Osteoblast (primary cell): ENCODE results near the gene ISM1. TPM values are rescaled to one million over a fixed set of nuclear protein-coding genes. Genes with fewer than 3 reads are reported as not detected.

Experiments used
- DNase-seq: peaks from one replicate; pipeline ENCODE4 v3.0.0; 2011; ENCODE audit warnings: low spot score, mixed read lengths; ENCODE audit not compliant: insufficient read length; ENCODE audit errors: missing footprints
- H2AFZ ChIP-seq: 2 replicates; pipeline ENCODE4 v1.6.0; 2011; ENCODE audit warnings: mild to moderate bottlenecking, low read length
- H3K27ac ChIP-seq: 2 replicates; pipeline ENCODE4 v1.5.1; 2011; ENCODE audit warnings: mild to moderate bottlenecking, low read depth, low read length, moderate library complexity
- H3K27me3 ChIP-seq: 2 replicates; pipeline ENCODE4 v1.6.0; 2012; ENCODE audit warnings: mild to moderate bottlenecking, control low read depth, inconsistent platforms, low read length, moderate library complexity; ENCODE audit not compliant: insufficient read depth
- H3K36me3 ChIP-seq: 2 replicates; pipeline ENCODE4 v1.5.1; 2011; ENCODE audit warnings: mild to moderate bottlenecking, low read length, control low read depth, moderate library complexity; ENCODE audit not compliant: insufficient read depth
- H3K4me1 ChIP-seq: 2 replicates; pipeline ENCODE4 v1.5.1; 2011; ENCODE audit warnings: mild to moderate bottlenecking, low read length, control low read depth, moderate library complexity; ENCODE audit not compliant: insufficient read depth
- H3K4me2 ChIP-seq: 2 replicates; pipeline ENCODE4 v1.6.0; 2011; ENCODE audit warnings: mild to moderate bottlenecking, low read length; ENCODE audit not compliant: insufficient read depth
- H3K4me3 ChIP-seq: fragments of 200-600 bp; sonication (generic); 3 replicates; pipeline ENCODE4 v1.5.1; 2012; ENCODE audit warnings: mild to moderate bottlenecking, low read length, inconsistent platforms; ENCODE audit not compliant: insufficient read depth
- H3K79me2 ChIP-seq: 2 replicates; pipeline ENCODE4 v1.6.0; 2012; ENCODE audit warnings: mild to moderate bottlenecking, low read length, control low read depth, inconsistent platforms; ENCODE audit not compliant: insufficient read depth
- H3K9me3 ChIP-seq: 2 replicates; pipeline ENCODE4 v1.5.1; 2011; ENCODE audit warnings: low read depth, low read length, control low read depth
- H4K20me1 ChIP-seq: 2 replicates; pipeline ENCODE4 v1.6.0; 2012; ENCODE audit warnings: mild to moderate bottlenecking, low read length, control low read depth; ENCODE audit not compliant: insufficient read depth
- CTCF ChIP-seq: IDR thresholded peaks from 2 replicates; pipeline ENCODE4 v1.5.1; 2011; ENCODE audit warnings: mild to moderate bottlenecking, low read depth, low read length, moderate library complexity; ENCODE audit errors: extremely low read depth
- total RNA-seq: library from RNA; depleted of rRNA; stranded (reverse); fragments of >200 nt; gene quantifications from 2 replicates; pipeline ENCODE4 v1.2.3, GENCODE V29; 2012

ISM1 gene
- total RNA-seq, 1 donor, result 4.0 TPM

DNA sequence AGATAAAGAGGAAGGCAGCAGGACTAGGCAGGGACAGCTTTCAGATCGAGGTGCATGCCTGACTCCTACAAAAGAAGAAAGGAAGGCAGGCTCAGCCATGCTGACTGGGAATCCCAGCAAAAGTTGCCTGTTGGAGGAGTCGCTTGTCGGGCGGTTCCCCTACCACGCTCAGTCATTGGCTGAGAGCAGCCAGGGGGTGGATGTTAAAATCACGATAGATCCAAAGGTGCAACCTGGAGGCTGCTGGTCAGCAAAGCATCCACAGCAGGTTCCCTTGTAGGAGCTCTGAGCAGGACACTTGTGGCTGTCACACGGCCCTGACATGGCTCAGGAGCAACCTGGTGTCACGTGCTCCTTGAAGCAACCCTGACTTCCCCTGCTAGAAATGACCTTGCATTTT is 74.6 kb downstream of the ISM1 start:
- Histone ChIP-seq H3K27ac (no peak overlapping the region), H3K4me3 (no peak overlapping the region), H3K79me2 (no peaks in the 10 kb centered on the region), H3K9me3 (no peaks in the 10 kb centered on the region), H3K27me3 (no peaks in the 10 kb centered on the region), H2AFZ (no peak overlapping the region), H3K4me1 (no peaks in the 10 kb centered on the region), H4K20me1 (no peaks in the 10 kb centered on the region), H3K36me3 (no peaks in the 10 kb centered on the region), H3K4me2 (no peak overlapping the region)
- no peak for DNase-seq
- TF ChIP-seq CTCF, result no peak

GRCh38 chr20:13296070-13296469 is 75.0 kb downstream of the ISM1 start:
- Histone ChIP-seq H3K79me2 (no peaks in the 10 kb centered on the region), H3K9me3 (no peaks in the 10 kb centered on the region), H3K36me3 (no peaks in the 10 kb centered on the region), H4K20me1 (no peaks in the 10 kb centered on the region), H3K4me3 (no peak overlapping the region), H3K4me2 (no peak overlapping the region), H3K4me1 (no peaks in the 10 kb centered on the region), H3K27me3 (no peaks in the 10 kb centered on the region), H2AFZ (no peak overlapping the region), H3K27ac (no peak overlapping the region)
- no peak for TF ChIP-seq CTCF
- no peak for DNase-seq

GRCh38 chr20:13297147-13297899 is 76.2 kb downstream of the ISM1 start:
- Histone ChIP-seq H3K27ac (no peak overlapping the region), H3K4me2 (no peak overlapping the region), H3K27me3 (no peaks in the 10 kb centered on the region), H3K4me1 (no peaks in the 10 kb centered on the region), H2AFZ (no peak overlapping the region), H3K9me3 (no peaks in the 10 kb centered on the region), H3K4me3 (no peak overlapping the region), H3K36me3 (no peaks in the 10 kb centered on the region), H4K20me1 (no peaks in the 10 kb centered on the region), H3K79me2 (no peaks in the 10 kb centered on the region)
- DNase-seq, result no peak
- TF ChIP-seq CTCF, result no peak

GRCh38 chr20:13298692-13299373 is 77.8 kb downstream of the ISM1 start:
- no peaks in the 10 kb centered on the region for H3K36me3 ChIP-seq
- no peak overlapping the region for H2AFZ ChIP-seq
- H4K20me1 ChIP-seq, result no peaks in the 10 kb centered on the region
- H3K4me3 ChIP-seq, result no peak overlapping the region
- DNase-seq, result no peak
- H3K4me2 ChIP-seq, result no peak overlapping the region
- no peaks in the 10 kb centered on the region for H3K9me3 ChIP-seq
- no peaks in the 10 kb centered on the region for H3K27me3 ChIP-seq
- H3K79me2 ChIP-seq, result no peaks in the 10 kb centered on the region
- H3K27ac ChIP-seq, result no peak overlapping the region
- no peaks in the 10 kb centered on the region for H3K4me1 ChIP-seq
- TF ChIP-seq CTCF, result no peak
